Measurements from ENCODE around the gene ACAD10. TPM values are rescaled to one million over a fixed set of nuclear protein-coding genes. Genes with fewer than 3 reads are reported as not detected.

ACAD10 gene
- 10 to 100 TPM; 24.7 to 40.5 (median 30.0) TPM for total RNA-seq
- polyA plus RNA-seq = 10 to 100 TPM; 10.2 to 18.8 (median 15.8) TPM
- long read RNA-seq, donor 1, partial matches to known transcripts = 0 of 2 reads
- long read RNA-seq, donor 1, other reads (novel, unspliced or antisense) = 0 of 2 reads
- long read RNA-seq, donor 2 = 0 reads

DNA sequence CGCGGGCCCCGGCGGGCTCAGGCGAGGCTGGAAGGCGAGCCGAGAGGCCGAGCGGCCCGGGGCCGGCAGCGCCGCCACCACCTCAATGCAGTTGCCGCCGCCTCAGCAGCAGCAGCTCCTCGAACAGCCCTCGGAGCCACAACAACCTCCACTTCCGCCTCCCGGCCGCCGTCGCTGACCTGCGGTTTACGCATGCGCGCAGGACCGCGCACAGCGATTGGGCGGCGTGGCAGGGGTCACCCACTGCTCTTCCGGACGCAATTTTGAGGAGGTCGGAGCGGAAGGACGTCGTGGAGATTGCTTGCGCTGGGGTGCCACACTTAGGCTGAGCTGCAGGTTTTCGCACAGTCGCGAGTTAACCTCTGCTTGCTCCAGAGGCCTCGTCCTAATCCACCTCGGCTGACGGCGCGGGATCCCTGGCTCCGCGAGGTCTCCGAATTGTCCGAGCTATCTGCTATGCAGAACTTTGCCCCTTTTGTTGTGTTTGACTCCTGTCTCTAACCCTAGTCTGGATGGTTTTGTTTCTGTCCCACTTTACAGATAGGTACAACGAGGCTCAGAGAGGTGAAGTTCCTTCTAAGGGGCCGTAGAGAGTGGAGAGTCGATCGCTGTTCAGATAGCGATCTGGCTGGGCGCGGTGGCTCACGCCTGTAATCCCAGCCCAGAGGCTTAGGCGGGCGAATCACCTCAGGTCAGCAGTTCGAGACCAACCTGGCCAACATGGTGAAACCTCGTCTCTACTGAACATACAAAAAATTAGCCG is at the start of gene ACAD10, which contains the start of gene BRAP:
TSS of gene ACAD10 (plus strand) at position 243 of the 763 bp plus-strand sequence. CDS start 6,657 bp downstream, outside the sequence.
TSS of gene BRAP (minus strand) at position 146 of the 763 bp plus-strand sequence. CDS start 164 bp downstream, outside the sequence.
- DNase-seq = peak; percentile 97
- TF ChIP-seq POLR2A (IDR thresholded peaks at IDR 0.05) = peak in 2 of 3 donors; percentile 32 to 53
- TF ChIP-seq, protein P1, sequence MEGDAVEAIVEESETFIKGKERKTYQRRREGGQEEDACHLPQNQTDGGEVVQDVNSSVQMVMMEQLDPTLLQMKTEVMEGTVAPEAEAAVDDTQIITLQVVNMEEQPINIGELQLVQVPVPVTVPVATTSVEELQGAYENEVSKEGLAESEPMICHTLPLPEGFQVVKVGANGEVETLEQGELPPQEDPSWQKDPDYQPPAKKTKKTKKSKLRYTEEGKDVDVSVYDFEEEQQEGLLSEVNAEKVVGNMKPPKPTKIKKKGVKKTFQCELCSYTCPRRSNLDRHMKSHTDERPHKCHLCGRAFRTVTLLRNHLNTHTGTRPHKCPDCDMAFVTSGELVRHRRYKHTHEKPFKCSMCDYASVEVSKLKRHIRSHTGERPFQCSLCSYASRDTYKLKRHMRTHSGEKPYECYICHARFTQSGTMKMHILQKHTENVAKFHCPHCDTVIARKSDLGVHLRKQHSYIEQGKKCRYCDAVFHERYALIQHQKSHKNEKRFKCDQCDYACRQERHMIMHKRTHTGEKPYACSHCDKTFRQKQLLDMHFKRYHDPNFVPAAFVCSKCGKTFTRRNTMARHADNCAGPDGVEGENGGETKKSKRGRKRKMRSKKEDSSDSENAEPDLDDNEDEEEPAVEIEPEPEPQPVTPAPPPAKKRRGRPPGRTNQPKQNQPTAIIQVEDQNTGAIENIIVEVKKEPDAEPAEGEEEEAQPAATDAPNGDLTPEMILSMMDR (IDR thresholded peaks at IDR 0.05 in 8 of 11, conservative IDR thresholded peaks at IDR 0.05 in 3 of 11) = peak in 3 of 11 experiments; percentile 26 to 29 (median 28)
- peak; percentile 98 to 99 (median 98) for TF ChIP-seq POLR2AphosphoS5 (IDR thresholded peaks at IDR 0.05)
- WGBS, 5 donors = 0 to 1% (median 0%) methylated on average over 26 to 63 of the region's 63 CpGs
- intact Hi-C loops (cut with DNase I; ENCODE audit: low total_unique reads) = no loop called here
- peaks cover 20 to 44% (median 31%) of the 10 kb centered on the region in 6 donors for H3K4me1 ChIP-seq
- H3K27ac ChIP-seq = peak within 1 kb of the TSS; percentile 59 to 95 (median 90)
- H3K27me3 ChIP-seq (replicated peaks in 1 of 7) = no peaks in the 10 kb centered on the region
- H3K9me3 ChIP-seq = no peaks in the 10 kb centered on the region
- H3K36me3 ChIP-seq = peaks cover 5 to 26% (median 22%) of the 10 kb centered on the region in 6 donors
- peak within 1 kb of the TSS; percentile 70 to 99 (median 95) for H3K4me3 ChIP-seq

DNA sequence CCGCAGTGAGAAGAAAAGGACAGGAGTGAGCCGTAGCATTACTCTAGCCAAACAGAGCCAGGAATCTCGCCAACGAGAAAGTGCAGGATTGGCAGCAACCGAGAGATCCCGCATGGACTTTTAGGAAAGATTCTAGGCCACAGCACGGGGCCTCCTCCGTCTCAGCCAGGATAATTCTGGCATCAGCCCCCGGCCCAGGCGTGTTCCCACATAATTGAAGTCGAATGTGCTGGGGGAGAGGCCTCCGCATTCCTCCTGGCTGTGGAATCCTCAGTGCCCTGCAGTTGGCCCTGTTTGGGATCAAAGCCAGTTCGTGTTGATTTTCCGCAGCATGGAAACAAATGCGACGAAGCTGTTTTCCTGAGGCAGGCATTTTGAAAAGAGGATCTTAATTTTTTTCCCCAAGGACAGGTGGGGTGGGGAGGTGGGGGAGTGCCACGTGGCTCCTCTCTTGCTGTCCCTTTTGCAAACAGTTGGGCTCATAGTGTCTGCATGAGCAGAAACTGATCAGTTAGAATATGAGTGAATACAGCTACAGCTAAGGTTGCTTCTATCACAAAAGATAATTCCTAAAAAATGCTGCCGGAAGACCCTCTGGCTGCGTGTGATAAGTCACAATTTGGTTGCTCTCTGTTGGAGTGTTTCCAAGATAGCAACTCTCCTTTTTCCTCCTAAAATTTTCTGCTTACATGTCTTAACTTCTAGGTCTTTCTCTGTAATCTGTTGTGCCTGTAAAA is 49.5 kb upstream of the ACAD10 start:
- Histone ChIP-seq H3K4me3 (no peak overlapping the region), H3K4me1 (peaks cover 0 to 22% (median 8%) of the 10 kb centered on the region in 6 donors), H3K36me3 (peaks cover 0 to 28% (median 8%) of the 10 kb centered on the region in 6 donors), H3K27me3 (replicated peaks in 1 of 7) (no peaks in the 10 kb centered on the region), H3K9me3 (no peaks in the 10 kb centered on the region), H3K27ac (peak overlapping the region in 6 of 8 donors; percentile 16 to 59 (median 54))
- TF ChIP-seq POLR2AphosphoS5 (IDR thresholded peaks at IDR 0.05) (peak; percentile 23 to 40 (median 31)), POLR2A (IDR thresholded peaks at IDR 0.05) (no peak)
- peak; percentile 47 for DNase-seq
- intact Hi-C loops (cut with DNase I; ENCODE audit: low total_unique reads) = no loop called here
- 59 to 87% (median 74%) methylated on average over 17 to 19 of the region's 19 CpGs for WGBS, 5 donors

DNA sequence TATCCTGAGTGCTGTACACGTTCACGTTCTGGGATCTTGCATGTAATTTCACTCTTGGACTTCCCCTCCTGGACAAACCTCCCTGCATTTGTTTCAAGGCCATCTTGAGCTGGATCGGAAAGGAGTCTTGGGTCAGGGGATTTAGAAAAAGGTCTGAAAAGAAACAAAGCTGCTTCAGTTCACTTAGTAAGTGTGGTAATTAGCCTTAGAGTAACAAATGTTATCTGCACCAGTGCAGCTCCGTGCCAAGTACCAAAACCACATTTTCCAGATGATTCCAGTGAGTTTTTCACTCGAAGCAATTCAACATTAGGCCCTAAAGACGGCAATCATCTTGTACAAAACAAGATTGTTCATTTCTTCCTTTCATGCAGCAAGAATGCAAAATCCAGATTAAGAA is 47.3 kb upstream of the ACAD10 start:
- H3K4me1 ChIP-seq = peaks cover 0 to 22% (median 8%) of the 10 kb centered on the region in 6 donors
- no peak overlapping the region for H3K4me3 ChIP-seq
- TF ChIP-seq, protein P1 (IDR thresholded peaks at IDR 0.05 in 8 of 11, conservative IDR thresholded peaks at IDR 0.05 in 3 of 11) = no peak
- TF ChIP-seq POLR2AphosphoS5 (IDR thresholded peaks at IDR 0.05) = no peak
- no peak for TF ChIP-seq POLR2A (IDR thresholded peaks at IDR 0.05)
- no peak for DNase-seq
- no peak overlapping the region for H3K27ac ChIP-seq
- no peaks in the 10 kb centered on the region for H3K27me3 ChIP-seq (replicated peaks in 1 of 7)
- WGBS, 5 donors = 78 to 91% (median 88%) methylated on average over 6 of the region's 6 CpGs
- intact Hi-C loops (cut with DNase I; ENCODE audit: low total_unique reads) = no loop called here
- peaks cover 0 to 50% (median 25%) of the 10 kb centered on the region in 6 donors for H3K36me3 ChIP-seq
- H3K9me3 ChIP-seq = no peaks in the 10 kb centered on the region

DNA sequence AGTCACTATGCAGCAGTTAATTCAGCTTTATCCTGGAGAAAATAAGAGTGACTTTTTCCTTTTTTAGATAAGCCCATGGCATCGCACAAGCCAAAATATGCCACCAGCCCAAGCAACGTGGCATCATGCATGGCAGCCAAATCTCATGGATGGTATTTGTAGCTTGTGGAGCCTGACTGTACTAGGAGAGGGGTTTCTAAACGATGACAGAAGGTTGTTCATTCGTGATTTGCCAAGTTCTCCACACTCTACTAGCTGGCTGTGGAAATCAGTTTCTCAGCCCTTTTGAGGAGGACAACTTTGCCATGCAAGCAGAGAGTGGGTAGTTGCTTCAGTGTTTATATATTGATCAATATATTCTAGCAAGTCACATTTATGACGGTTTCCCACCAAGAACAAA is 45.3 kb upstream of the ACAD10 start:
- H3K27ac ChIP-seq = no peak overlapping the region
- 85 to 94% (median 91%) methylated on average over 5 of the region's 5 CpGs for WGBS, 5 donors
- no peaks in the 10 kb centered on the region for H3K27me3 ChIP-seq (replicated peaks in 1 of 7)

More for the DNA sequence above, 45.3 kb upstream of the ACAD10 start:
- H3K4me1 ChIP-seq = peaks cover 0 to 18% (median 6%) of the 10 kb centered on the region in 6 donors
- H3K4me3 ChIP-seq = no peak overlapping the region
- peaks cover under 1 to 70% (median 44%) of the 10 kb centered on the region in 6 donors for H3K36me3 ChIP-seq
- no peak for DNase-seq
- intact Hi-C loops (cut with DNase I; ENCODE audit: low total_unique reads) = no loop called here
- H3K9me3 ChIP-seq = no peaks in the 10 kb centered on the region
- TF ChIP-seq, protein P1 (IDR thresholded peaks at IDR 0.05 in 8 of 11, conservative IDR thresholded peaks at IDR 0.05 in 3 of 11) = no peak
